Ishikawa (cell line): ENCODE data around the gene TMEM252.

Experiments
- CEBPB ChIP-seq: IDR thresholded peaks from 2 replicates; pipeline ENCODE4 v1.6.1; 2012
- CREB1 ChIP-seq: IDR thresholded peaks from 2 replicates; pipeline ENCODE4 v1.6.1; 2012; ENCODE audit warnings: low read depth
- EGR1 ChIP-seq: IDR thresholded peaks from 2 replicates; pipeline ENCODE4 v1.6.1; 2012
- EP300 ChIP-seq: IDR thresholded peaks from 2 replicates; pipeline ENCODE4 v1.6.1; 2012; ENCODE audit warnings: borderline replicate concordance
- FOXM1 ChIP-seq: IDR thresholded peaks from 2 replicates; pipeline ENCODE4 v1.6.1; 2012; ENCODE audit warnings: low read depth, borderline replicate concordance
- MAX ChIP-seq: IDR thresholded peaks from 2 replicates; pipeline ENCODE4 v1.6.1; 2012
- NFIC ChIP-seq: IDR thresholded peaks from 2 replicates; pipeline ENCODE4 v1.6.1; 2012
- RAD21 ChIP-seq: IDR thresholded peaks from 2 replicates; pipeline ENCODE4 v1.6.1; 2012; ENCODE audit warnings: low read depth
- REST ChIP-seq: IDR thresholded peaks from 2 replicates; pipeline ENCODE4 v1.6.1; 2012; ENCODE audit warnings: low read depth, mild to moderate bottlenecking
- TAF1 ChIP-seq: IDR thresholded peaks from 2 replicates; pipeline ENCODE4 v1.6.1; 2012; ENCODE audit warnings: low read depth, mild to moderate bottlenecking
- TCF12 ChIP-seq: IDR thresholded peaks from 2 replicates; pipeline ENCODE4 v1.6.1; 2012; ENCODE audit warnings: low read depth
- TEAD4 ChIP-seq: IDR thresholded peaks from 2 replicates; pipeline ENCODE4 v1.6.1; 2012
- YY1 ChIP-seq: IDR thresholded peaks from 2 replicates; pipeline ENCODE4 v1.6.1; 2012; ENCODE audit warnings: low read depth
- ZBTB7A ChIP-seq: IDR thresholded peaks from 2 replicates; pipeline ENCODE4 v1.6.1; 2012; ENCODE audit warnings: low read depth
- TF ChIP-seq, protein P1 (sequence below): IDR thresholded peaks from 2 replicates; pipeline ENCODE4 v1.6.1; 2012

TMEM252 gene

DNA sequence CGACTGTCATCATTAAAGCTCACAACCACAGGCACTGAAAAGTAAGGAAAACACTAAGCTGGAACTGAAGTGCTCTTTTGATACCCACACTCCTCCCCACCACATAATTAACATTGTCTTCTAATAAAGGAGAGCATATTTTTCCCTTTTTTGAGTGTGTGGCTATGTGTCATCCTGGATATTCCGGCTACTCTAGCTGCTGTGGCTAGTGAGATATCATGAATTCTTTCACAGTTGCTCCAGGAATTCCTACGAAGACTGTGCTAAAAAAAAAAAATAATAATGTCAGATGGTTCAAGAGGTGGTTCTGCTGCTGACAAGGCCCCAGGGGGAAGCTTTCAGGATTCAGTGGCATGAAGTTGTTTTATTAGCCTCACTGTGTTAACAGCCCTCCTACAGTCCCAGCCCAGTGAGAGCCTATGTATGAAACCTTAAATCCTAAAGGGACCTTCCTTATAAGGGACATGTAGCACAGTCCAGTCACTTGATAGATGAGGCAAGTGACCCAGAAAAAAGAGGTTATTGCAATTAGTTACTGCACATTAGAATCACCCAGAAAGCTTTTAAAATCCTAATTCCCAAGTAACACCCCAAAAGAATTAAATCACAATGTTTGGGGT is 46.6 kb downstream of the TMEM252 start:
- no peak for TF ChIP-seq YY1
- TF ChIP-seq CEBPB = no peak
- TF ChIP-seq NFIC = no peak
- TF ChIP-seq ZBTB7A = no peak
- TF ChIP-seq RAD21 = no peak
- TF ChIP-seq, protein P1, sequence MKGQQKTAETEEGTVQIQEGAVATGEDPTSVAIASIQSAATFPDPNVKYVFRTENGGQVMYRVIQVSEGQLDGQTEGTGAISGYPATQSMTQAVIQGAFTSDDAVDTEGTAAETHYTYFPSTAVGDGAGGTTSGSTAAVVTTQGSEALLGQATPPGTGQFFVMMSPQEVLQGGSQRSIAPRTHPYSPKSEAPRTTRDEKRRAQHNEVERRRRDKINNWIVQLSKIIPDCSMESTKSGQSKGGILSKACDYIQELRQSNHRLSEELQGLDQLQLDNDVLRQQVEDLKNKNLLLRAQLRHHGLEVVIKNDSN = no peak
- TF ChIP-seq REST = no peak
- no peak for TF ChIP-seq CREB1
- no peak for TF ChIP-seq TAF1
- TF ChIP-seq TEAD4 = no peak
- TF ChIP-seq TCF12 = no peak
- no peak for TF ChIP-seq EP300
- TF ChIP-seq MAX = no peak
- no peak for TF ChIP-seq FOXM1

DNA sequence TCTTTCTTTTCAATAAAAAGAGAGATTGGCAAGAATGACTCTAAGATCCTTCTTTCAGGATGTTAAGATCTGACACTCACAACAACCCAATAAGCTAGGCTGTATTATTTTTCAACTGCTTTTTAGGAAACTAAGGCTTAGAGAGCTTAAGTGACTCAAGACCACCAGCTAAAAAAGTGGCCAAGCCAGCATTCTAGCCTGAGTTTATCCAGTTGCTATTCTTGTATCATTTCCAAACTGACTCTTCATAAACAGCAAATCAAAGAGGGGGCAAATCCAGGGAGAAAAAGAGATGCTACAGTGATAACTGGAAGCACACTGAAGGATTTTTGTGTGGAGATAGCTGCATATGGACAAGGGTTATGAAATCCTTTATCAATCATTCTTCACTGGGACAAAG is 47.1 kb downstream of the TMEM252 start:
- TF ChIP-seq TAF1 (no peak), FOXM1 (no peak), EP300 (no peak), REST (no peak), MAX (no peak), NFIC (no peak), EGR1 (no peak), YY1 (no peak)
- TF ChIP-seq, protein P1 = no peak

- TF ChIP-seq EP300 (no peak), CEBPB (no peak), REST (no peak), TEAD4 (no peak)
Observed at GRCh38 chr9:68492806-68493205, 47.9 kb downstream of the TMEM252 start.

GRCh38 chr9:68489646-68490045 is 51.0 kb downstream of the TMEM252 start:
- no peak for TF ChIP-seq RAD21
- no peak for TF ChIP-seq FOXM1
- no peak for TF ChIP-seq TCF12
- TF ChIP-seq REST = no peak
- TF ChIP-seq CEBPB = no peak
- TF ChIP-seq YY1 = no peak
- TF ChIP-seq ZBTB7A = no peak
- no peak for TF ChIP-seq TEAD4
- no peak for TF ChIP-seq TAF1
- no peak for TF ChIP-seq EP300
- TF ChIP-seq NFIC = no peak
- TF ChIP-seq, protein P1 = no peak
- TF ChIP-seq CREB1 = no peak
- TF ChIP-seq EGR1 = no peak
- no peak for TF ChIP-seq MAX
